Measurements from ENCODE around the gene DMRTC2.

GRCh38 chr19:41894350-41894749, 49.5 kb downstream of the DMRTC2 start:
- no peak for TF ChIP-seq CTCF (conservative IDR thresholded peaks at IDR 0.05)
- no peak for TF ChIP-seq ZFX (IDR thresholded peaks at IDR 0.05)

All from C4-2B (cell line).